ENCODE results near the gene CLPX.
A peak's percentile ranks its signal among the peaks of the same experiment; 100 is the strongest.
"Not testable (repeated sequence)": the region's sequence is repeated elsewhere in the genome, so short reads cannot be mapped to it uniquely, and the experiment has no call there.

Gene CLPX

DNA sequence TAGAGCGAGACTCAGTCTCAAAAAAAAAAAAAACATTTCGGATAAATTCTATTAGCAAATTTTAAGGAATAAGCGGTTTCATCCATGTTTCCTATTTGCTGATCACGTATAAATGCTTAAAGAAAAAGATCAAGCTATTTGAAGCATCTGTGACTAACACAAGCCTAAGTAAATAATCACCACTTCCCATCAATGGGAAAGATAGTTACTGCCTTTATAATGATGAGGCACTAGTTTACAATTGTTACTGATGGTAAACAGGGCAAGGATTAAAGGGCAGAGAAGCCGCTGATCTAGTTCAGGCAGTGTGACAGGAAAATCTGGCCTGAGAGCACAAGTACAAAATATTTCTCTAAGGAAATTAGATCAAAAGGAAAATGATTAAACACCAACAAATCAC, 13.7 kb downstream of the CLPX start:
- no peak for DNase-seq (ENCODE audit: low read depth)

- no peak for DNase-seq (ENCODE audit: low read depth)
These were observed 19.3 kb downstream of the CLPX start for GRCh38 chr15:65165875-65166274.

DNA sequence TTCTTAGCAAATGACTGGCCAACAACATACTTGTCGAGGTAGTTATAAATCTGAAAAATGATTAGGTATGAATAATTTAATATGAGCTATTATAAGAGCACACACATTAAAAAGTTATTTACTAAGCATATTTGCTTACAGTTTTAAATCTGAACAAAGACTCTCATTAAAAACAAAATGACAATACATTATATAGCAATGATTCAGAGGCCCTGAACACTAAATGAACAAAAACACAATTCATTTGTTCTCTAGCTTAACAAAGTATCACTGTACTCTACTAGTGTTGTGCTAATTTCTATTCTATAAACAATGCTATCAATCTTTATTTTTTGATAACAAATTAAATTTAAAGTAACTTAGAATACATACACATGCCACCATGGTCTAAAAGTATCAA, 21.0 kb downstream of the CLPX start:
- DNase-seq (ENCODE audit: low read depth) = no peak

- no peak for DNase-seq (ENCODE audit: low read depth)
These were observed 22.1 kb downstream of the CLPX start for GRCh38 chr15:65163041-65163440.

DNA sequence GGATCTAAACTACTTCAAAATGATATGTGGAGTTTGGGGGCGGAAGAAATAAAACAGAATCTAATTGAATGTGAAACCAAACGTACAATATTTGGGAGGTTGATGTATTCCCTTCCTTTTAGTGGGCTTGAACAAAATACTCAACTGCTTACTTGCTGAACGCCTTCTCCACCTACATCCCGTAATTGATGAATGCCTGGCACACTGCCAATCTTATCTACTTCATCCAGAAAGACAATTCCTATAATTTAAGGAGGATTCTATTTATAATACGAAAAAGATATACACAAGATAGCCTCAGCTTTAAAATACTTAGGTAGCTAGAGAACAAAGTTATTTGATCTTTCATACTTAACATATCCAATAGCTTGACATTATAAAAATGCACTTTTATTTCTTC, 28.4 kb downstream of the CLPX start:
- DNase-seq (ENCODE audit: low read depth) = no peak

DNA sequence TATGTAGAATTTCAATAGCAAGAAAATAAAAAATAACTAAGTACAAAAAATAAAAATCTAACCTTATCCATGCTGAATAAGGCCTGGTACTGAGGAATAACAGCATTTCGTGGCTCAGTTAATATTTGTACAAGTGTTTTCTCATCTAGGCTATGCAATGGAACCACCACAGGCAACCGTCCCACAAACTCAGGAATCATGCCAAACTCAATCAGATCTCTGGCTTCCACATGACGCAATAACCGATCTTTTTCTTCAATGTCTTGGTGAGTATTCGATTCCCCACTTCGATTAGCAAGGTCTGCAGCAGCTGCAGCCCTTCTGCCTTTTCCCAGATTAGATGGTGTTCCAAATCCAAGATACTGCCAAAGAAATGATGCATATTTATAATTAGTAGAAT, 30.4 kb downstream of the CLPX start:
- no peak for DNase-seq (ENCODE audit: low read depth)

GRCh38 chr15:65147902-65148301, 37.2 kb downstream of the CLPX start:
- no peak for DNase-seq (ENCODE audit: low read depth)

DNA sequence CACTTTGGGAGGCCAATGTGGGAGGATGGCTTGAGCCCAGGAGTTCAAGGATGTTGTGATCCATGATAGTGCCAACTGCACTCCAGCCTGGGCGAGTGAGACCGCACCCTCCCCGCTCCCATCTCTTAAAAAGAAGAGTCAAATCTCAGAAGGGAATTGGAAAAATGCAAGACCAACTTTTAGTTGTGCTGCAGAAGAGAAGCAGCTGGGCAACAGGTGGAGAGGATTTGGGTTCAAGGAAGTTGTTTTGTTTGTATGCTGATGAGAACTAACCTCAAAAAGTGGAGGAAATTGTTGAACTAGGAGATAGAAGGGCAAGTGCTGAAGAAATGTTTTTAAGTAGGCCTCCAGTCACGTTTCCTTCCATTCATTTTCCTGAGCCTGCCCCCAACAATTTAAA, 38.7 kb downstream of the CLPX start:
- DNase-seq (ENCODE audit: low read depth) = no peak

DNA sequence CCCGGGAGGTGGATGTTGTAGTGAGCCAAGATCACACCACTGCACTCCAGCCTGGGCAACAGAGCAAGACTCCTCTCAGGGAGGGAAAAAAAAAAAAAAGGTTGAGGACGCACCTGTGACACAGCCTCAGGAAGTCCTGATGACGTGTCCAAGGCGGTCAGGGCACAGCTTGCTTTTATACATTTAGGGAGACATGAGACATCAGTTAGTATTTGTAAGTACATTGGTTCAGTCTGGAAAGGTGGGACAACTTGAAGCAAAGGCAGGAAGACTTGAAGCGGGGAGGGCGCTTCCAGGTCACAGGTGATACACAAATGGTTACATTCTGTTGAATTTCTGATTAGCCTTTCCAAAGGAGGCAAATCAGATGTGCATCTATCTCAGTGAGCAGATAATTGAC, 46.5 kb downstream of the CLPX start:
- DNase-seq (ENCODE audit: low read depth) = not testable (repeated sequence)

GRCh38 chr15:65137893-65138292, 47.2 kb downstream of the CLPX start:
- not testable (repeated sequence) for DNase-seq (ENCODE audit: low read depth)

- DNase-seq (ENCODE audit: low read depth) = not testable (repeated sequence)
These were observed 48.1 kb downstream of the CLPX start for GRCh38 chr15:65137089-65137488.

GRCh38 chr15:65134538-65134937, 50.6 kb downstream of the CLPX start:
- no peak for DNase-seq (ENCODE audit: low read depth)

- DNase-seq (ENCODE audit: low read depth) = peak; percentile 88
These were observed 51.5 kb downstream of the CLPX start, which contains the start of gene PDCD7 for GRCh38 chr15:65133548-65134200. TSS of gene PDCD7 (minus strand) at chr15:65133808. CDS start at chr15:65133781, 27 bp downstream.

DNA sequence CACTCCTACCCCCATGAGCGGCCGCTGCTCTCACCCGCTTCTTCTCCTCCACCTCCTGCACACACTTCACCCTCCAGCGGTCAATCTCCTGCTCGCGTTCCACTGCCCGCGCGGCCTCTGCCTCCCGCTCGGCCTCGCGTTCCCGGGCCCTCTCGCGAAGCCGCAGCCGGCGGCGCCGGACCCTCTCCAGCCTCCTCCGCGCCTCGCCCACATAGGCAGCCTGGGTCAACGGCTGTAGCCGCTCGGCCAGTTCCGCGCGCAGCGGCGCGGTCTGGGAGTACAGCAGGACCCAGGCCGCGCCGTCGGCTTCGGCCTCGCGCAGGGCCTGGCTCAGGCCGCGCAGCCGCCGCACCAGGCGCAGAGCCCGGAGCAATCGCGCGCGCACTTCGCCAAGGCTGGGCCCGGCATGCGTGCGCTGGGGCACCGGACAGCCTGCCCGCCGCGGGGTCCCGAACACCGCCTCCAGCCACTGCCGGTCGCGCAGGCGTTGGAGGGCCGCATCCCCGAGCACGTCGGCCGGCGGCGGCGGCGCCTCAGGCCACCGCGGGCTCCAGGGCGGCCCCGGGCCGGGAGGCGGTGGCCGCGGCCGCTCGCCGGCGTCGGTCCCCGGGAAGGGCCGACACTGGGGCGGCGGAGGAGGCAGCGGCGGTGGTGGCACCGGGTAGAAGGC, 52.1 kb downstream of the CLPX start:
- DNase-seq (ENCODE audit: low read depth) = no peak

GRCh38 chr15:65130941-65131340, 54.2 kb downstream of the CLPX start:
- DNase-seq (ENCODE audit: low read depth) = no peak

GRCh38 chr15:65115542-65115941, 69.6 kb downstream of the CLPX start:
- no peak for DNase-seq (ENCODE audit: low read depth)

GRCh38 chr15:65115086-65115485, 70.1 kb downstream of the CLPX start, which contains the start of gene UBAP1L:
TSS of gene UBAP1L (minus strand) at chr15:65115200. CDS start at chr15:65106215, 8,985 bp downstream.
- DNase-seq (ENCODE audit: low read depth) = no peak

- no peak for DNase-seq (ENCODE audit: low read depth)
These were observed 74.4 kb downstream of the CLPX start for GRCh38 chr15:65110676-65111292.

DNA sequence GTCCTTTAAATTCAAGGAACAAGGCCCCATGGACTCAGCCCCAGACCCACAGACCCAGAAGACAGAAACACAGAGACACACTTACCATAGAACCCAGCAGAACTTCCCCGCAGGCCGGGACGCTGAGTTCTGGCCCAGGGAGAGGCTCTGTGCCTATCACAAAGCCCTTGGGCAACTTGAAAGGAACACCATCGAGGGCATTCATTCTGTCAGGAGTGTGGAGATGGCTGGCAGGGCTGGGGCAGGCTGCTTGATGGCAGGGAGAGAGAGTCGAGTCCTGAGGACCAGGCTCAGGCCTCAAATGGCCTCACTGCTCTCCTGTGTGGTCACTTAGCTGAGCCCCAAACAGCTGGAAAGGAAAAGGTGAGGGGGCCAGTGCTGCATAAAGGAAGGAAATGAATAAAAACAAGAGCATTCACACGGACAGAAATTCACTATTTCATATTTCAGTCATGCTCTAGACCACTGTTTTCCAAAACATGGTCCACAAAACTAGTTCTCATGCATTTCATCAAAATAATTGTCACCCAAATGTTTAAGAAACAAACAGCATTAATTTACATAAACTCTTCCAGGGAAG, 79.0 kb downstream of the CLPX start:
- DNase-seq (ENCODE audit: low read depth) = no peak

DNA sequence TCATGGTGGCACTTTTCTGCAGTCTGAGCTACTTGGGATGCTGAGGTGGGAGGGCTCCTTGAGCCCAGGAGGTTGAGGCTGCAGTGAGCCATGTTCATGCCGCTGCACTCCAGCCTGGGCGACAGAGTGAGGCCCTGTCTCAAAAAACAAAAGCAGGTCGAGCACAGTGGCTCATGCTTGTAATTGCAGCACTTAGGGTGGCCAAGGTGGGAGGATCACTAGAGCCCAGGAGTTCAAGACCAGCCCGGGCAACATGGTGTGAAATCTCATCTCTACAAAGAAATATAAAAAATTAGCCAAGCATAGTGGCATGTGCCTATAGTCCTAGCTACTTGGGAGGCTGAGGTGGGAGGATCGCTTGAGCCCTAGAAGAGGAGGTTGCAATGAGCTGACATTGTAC, 80.1 kb downstream of the CLPX start:
- no peak for DNase-seq (ENCODE audit: low read depth)

DNA sequence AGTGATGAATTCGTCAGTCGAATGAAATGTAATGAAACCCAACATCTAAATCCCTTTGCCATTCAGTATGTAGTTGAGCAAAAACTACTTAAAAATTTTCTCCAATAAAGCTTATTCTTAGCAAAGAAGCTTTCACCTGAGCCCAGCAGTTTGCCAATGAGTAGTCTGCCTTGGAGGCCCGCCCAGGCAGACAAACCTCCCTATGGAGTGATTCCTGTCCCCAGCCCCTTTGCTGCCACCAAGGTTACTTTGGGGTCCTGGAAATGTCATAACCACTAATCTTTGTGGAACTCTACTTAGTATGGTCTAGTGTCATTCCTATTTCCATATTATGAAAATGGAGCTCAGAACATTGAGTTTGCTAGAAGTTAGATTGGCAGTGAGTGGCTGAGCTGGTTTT, 82.2 kb downstream of the CLPX start:
- DNase-seq (ENCODE audit: low read depth) = no peak

GRCh38 chr15:65101891-65102708, 83.0 kb downstream of the CLPX start:
- DNase-seq (ENCODE audit: low read depth) = no peak
